NCI-H2227 (cell line): Measurements from ENCODE around the gene SPRED2.

ENCODE experiments used
- DNase-seq: peaks from one replicate; lab custom pipeline; 2025; ENCODE audit not compliant: unreplicated experiment; lab: John Stamatoyannopoulos, UW

The SPRED2 gene

GRCh38 chr2:65432227-65433190 lies at the start of gene SPRED2:
SPRED2 (minus strand) TSS chr2:65432599; CDS start chr2:65431987, 612 bp downstream.
- DNase-seq: peak; percentile 97

- no peak for DNase-seq
Measured at GRCh38 chr2:65481961-65482360, 49.6 kb upstream of the SPRED2 start.

GRCh38 chr2:65479524-65479923 lies 47.1 kb upstream of the SPRED2 start:
- DNase-seq: no peak

- no peak for DNase-seq
Measured at GRCh38 chr2:65478498-65479135, 46.2 kb upstream of the SPRED2 start.

GRCh38 chr2:65477590-65477989 lies 45.2 kb upstream of the SPRED2 start:
- DNase-seq: no peak

GRCh38 chr2:65476778-65477177 lies 44.4 kb upstream of the SPRED2 start:
- no peak for DNase-seq

GRCh38 chr2:65475000-65475399 lies 42.6 kb upstream of the SPRED2 start:
- no peak for DNase-seq

GRCh38 chr2:65473045-65473444 lies 40.6 kb upstream of the SPRED2 start:
- no peak for DNase-seq

- no peak for DNase-seq
Measured at GRCh38 chr2:65471409-65471808, 39.0 kb upstream of the SPRED2 start.

GRCh38 chr2:65466551-65466950 lies 34.2 kb upstream of the SPRED2 start:
- no peak for DNase-seq

- DNase-seq: no peak
Measured at GRCh38 chr2:65465857-65466256, 33.5 kb upstream of the SPRED2 start.

GRCh38 chr2:65465124-65465523 lies 32.7 kb upstream of the SPRED2 start:
- no peak for DNase-seq

- no peak for DNase-seq
Measured at GRCh38 chr2:65464604-65465003, 32.2 kb upstream of the SPRED2 start.

GRCh38 chr2:65458999-65459398 lies 26.6 kb upstream of the SPRED2 start:
- DNase-seq: no peak

GRCh38 chr2:65456886-65457285 lies 24.5 kb upstream of the SPRED2 start:
- DNase-seq: no peak

- no peak for DNase-seq
Measured at GRCh38 chr2:65456064-65456463, 23.7 kb upstream of the SPRED2 start.

GRCh38 chr2:65453916-65454315 lies 21.5 kb upstream of the SPRED2 start:
- DNase-seq: no peak

GRCh38 chr2:65452150-65452895 lies 19.9 kb upstream of the SPRED2 start:
- DNase-seq: no peak

GRCh38 chr2:65450810-65451209 lies 18.4 kb upstream of the SPRED2 start:
- DNase-seq: no peak

- DNase-seq: no peak
Measured at GRCh38 chr2:65450393-65450792, 18.0 kb upstream of the SPRED2 start.

GRCh38 chr2:65443509-65444186 lies 11.2 kb upstream of the SPRED2 start:
- no peak for DNase-seq
